Smooth muscle cell (in vitro differentiated cells): ENCODE data around the gene TNS3. TPM values are rescaled to one million over a fixed set of nuclear protein-coding genes. Genes with fewer than 3 reads are reported as not detected.
A peak's percentile ranks its signal among the peaks of the same experiment; 100 is the strongest.

Experiments
- DNase-seq: peaks from one replicate; lab custom pipeline; 2025; ENCODE audit not compliant: unreplicated experiment; lab: John Stamatoyannopoulos, UW
- H2AFZ ChIP-seq: fragments of 200-600 bp; sonication (generic); 2 replicates; pipeline ENCODE4 v1.6.0; 2016; ENCODE audit warnings: antibody characterized with exemption, low read depth, mild to moderate bottlenecking
- H3F3A ChIP-seq: fragments of 200-600 bp; sonication (generic); 2 replicates; pipeline ENCODE4 v1.6.0; 2017; ENCODE audit warnings: antibody characterized with exemption, low read depth
- H3K27ac ChIP-seq: fragments of 200-600 bp; sonication (generic); 2 replicates; pipeline ENCODE4 v1.5.1; 2016; ENCODE audit warnings: low read depth, mild to moderate bottlenecking
- H3K27me3 ChIP-seq: fragments of 200-600 bp; sonication (generic); 2 replicates; pipeline ENCODE4 v1.6.1; 2016; ENCODE audit warnings: low read depth, mild to moderate bottlenecking
- H3K36me3 ChIP-seq: fragments of 200-600 bp; sonication (generic); 2 replicates; pipeline ENCODE4 v1.5.1; 2016; ENCODE audit warnings: low read depth
- H3K4me1 ChIP-seq: fragments of 200-600 bp; sonication (generic); 2 replicates; pipeline ENCODE4 v1.5.1; 2016; ENCODE audit warnings: low read depth
- H3K4me2 ChIP-seq: fragments of 200-600 bp; sonication (generic); 2 replicates; pipeline ENCODE4 v1.6.0; 2016; ENCODE audit warnings: mild to moderate bottlenecking
- H3K4me3 ChIP-seq: fragments of 200-600 bp; sonication (generic); 2 replicates; pipeline ENCODE4 v1.5.1; 2016; ENCODE audit warnings: mild to moderate bottlenecking
- H3K79me2 ChIP-seq: fragments of 200-600 bp; sonication (generic); 2 replicates; pipeline ENCODE4 v1.6.0; 2016; ENCODE audit warnings: low read depth, mild to moderate bottlenecking
- H3K9ac ChIP-seq: fragments of 200-600 bp; sonication (generic); 2 replicates; pipeline ENCODE4 v1.6.0; 2016; ENCODE audit warnings: low read depth
- H3K9me3 ChIP-seq: fragments of 200-600 bp; sonication (generic); replicated peaks from 2 replicates; pipeline ENCODE4 v1.5.1; 2016; ENCODE audit warnings: low read depth
- H4K20me1 ChIP-seq: fragments of 200-600 bp; sonication (generic); 2 replicates; pipeline ENCODE4 v1.6.0; 2016; ENCODE audit warnings: low read depth
- CTCF ChIP-seq: fragments of 200-600 bp; sonication (generic); IDR thresholded peaks from 2 replicates; pipeline ENCODE4 v1.5.1; 2017; ENCODE audit warnings: borderline replicate concordance, mild to moderate bottlenecking, antibody characterized with exemption; ENCODE audit not compliant: insufficient read depth, poor library complexity, severe bottlenecking
- WGBS: methylation state at CpG from one replicate; pipeline ENCODE4 v1.1.7; 2016; ENCODE audit warnings: low lambda C conversion rate; 5-methylcytosine and 5-hydroxymethylcytosine counted together
- polyA plus RNA-seq: library from polyadenylated mRNA; unstranded; fragments of >200 nt; fragmentation: Nextera tagmentation; extraction: Ambion mirVana; gene quantifications from 2 replicates; pipeline ENCODE4 v1.2.1, GENCODE V29; 2016
- total RNA-seq: library from RNA; depleted of rRNA; stranded (reverse); fragments of >200 nt; gene quantifications from 2 replicates; pipeline ENCODE4 v1.2.3, GENCODE V29; 2014

Gene TNS3
- total and polyA plus RNA-seq, 2 experiments from 2014 or later = 32.6 to 50.5 TPM

GRCh38 chr7:47535035-47535703 lies 46.7 kb downstream of the TNS3 start:
- H3K27ac ChIP-seq = peak overlapping the region; percentile 95
- no peak overlapping the region for H2AFZ ChIP-seq
- WGBS = 66% methylated on average over 5 of the region's 5 CpGs
- H3K9ac ChIP-seq = peak overlapping the region; percentile 18
- H4K20me1 ChIP-seq = peaks cover 12% of the 10 kb centered on the region
- peaks cover 71% of the 10 kb centered on the region for H3K79me2 ChIP-seq
- no peak for DNase-seq
- peaks cover 46% of the 10 kb centered on the region for H3K4me1 ChIP-seq
- no peaks in the 10 kb centered on the region for H3K27me3 ChIP-seq
- peaks cover under 1% of the 10 kb centered on the region for H3K36me3 ChIP-seq
- peak overlapping the region; percentile 98 for H3K4me2 ChIP-seq
- H3K9me3 ChIP-seq = no peaks in the 10 kb centered on the region
- peaks cover 25% of the 10 kb centered on the region for H3F3A ChIP-seq
- H3K4me3 ChIP-seq = peak overlapping the region; percentile 63
- no peak for TF ChIP-seq CTCF

DNA sequence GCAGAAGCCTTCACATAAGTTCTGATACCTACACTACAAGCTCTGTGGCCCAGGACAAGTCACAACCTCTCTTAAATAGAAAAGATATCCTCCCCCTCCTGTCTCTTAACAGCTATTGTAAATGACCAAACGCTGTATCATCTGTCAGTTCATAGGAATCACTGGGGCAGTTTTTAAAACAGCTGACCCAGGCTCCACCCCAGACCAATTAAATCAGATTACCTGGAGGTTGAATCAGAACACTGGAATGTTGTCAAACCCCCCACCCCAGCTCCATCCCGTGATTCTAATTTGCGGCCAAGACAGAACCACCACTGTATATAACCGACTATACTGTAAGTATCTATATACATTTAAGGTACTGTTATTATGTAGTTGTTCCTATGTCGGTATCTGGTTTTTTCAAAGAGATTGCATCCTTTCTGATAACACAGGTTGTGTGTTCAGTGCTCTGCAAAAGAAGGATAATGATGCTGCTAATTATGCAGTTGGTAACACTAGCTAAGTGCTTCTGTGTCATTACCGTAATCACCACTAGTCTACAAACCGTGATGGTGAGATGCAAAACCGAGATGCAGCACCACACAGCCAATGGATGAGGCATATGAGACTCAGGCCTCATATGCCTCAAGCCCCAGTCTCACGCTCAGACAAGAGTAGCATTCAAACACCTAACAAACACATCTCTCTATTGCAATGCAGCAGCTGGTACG lies 47.4 kb downstream of the TNS3 start:
- H2AFZ ChIP-seq = no peak overlapping the region
- peaks cover 12% of the 10 kb centered on the region for H4K20me1 ChIP-seq
- WGBS = 40% methylated on average over 10 of the region's 10 CpGs
- DNase-seq = no peak
- no peaks in the 10 kb centered on the region for H3K9me3 ChIP-seq
- peaks cover 24% of the 10 kb centered on the region for H3F3A ChIP-seq
- H3K36me3 ChIP-seq = peaks cover 6% of the 10 kb centered on the region
- no peak overlapping the region for H3K4me3 ChIP-seq
- H3K27me3 ChIP-seq = no peaks in the 10 kb centered on the region
- peak overlapping the region; percentile 95 for H3K27ac ChIP-seq
- H3K9ac ChIP-seq = no peak overlapping the region
- H3K79me2 ChIP-seq = peaks cover 77% of the 10 kb centered on the region
- TF ChIP-seq CTCF = peak; percentile 21
- H3K4me2 ChIP-seq = peak overlapping the region; percentile 98
- H3K4me1 ChIP-seq = peaks cover 46% of the 10 kb centered on the region

- H3K79me2 ChIP-seq = peaks cover 75% of the 10 kb centered on the region
- WGBS = 95% methylated on average over 17 of the region's 17 CpGs
- no peak for DNase-seq
Measured at GRCh38 chr7:47531584-47532492, 50.1 kb downstream of the TNS3 start.

More at GRCh38 chr7:47531584-47532492, 50.1 kb downstream of the TNS3 start:
- Histone ChIP-seq H3K36me3 (peaks cover 10% of the 10 kb centered on the region), H3K9me3 (no peaks in the 10 kb centered on the region), H3K27ac (no peak overlapping the region), H3K4me2 (no peak overlapping the region), H3K4me3 (no peak overlapping the region), H3K9ac (no peak overlapping the region), H3K4me1 (peaks cover 25% of the 10 kb centered on the region), H3F3A (peaks cover 16% of the 10 kb centered on the region), H3K27me3 (no peaks in the 10 kb centered on the region), H4K20me1 (peaks cover 12% of the 10 kb centered on the region), H2AFZ (no peak overlapping the region)
- no peak for TF ChIP-seq CTCF
